Measurements from ENCODE around the gene CCDC154. TPM values are rescaled to one million over a fixed set of nuclear protein-coding genes. Genes with fewer than 3 reads are reported as not detected.

The CCDC154 gene
- polyA plus RNA-seq, 1 donor (not counting 4 experiments of a cell fraction or from before 2014, with no cell fraction given): 0.46 TPM

- Histone ChIP-seq H3K36me3 (ENCODE audit: control insufficient read depth in 2 of 2, extremely low read depth in 1 of 2, insufficient read depth in 2 of 2, low read length in 2 of 2) (no peaks in the 10 kb centered on the region), H3K27ac (ENCODE audit: control insufficient read depth, insufficient read depth, low read length) (no peak within 1 kb of the TSS), H3K4me2 (ENCODE audit: control insufficient read depth, extremely low read depth, insufficient read depth, low read depth, low read length) (no peak within 1 kb of the TSS), H3K27me3 (ENCODE audit: control insufficient read depth, extremely low read depth, insufficient read depth, low read length) (no peaks in the 10 kb centered on the region), H3K9me3 (ENCODE audit: control insufficient read depth, low read depth, low read length) (no peaks in the 10 kb centered on the region), H3K4me3 (ENCODE audit: control insufficient read depth in 2 of 3, extremely low read depth in 1 of 3, insufficient read depth in 2 of 3, low read depth in 1 of 3, low read length in 3 of 3) (no peak within 1 kb of the TSS), H3K9ac (ENCODE audit: control insufficient read depth, extremely low read depth, insufficient read depth, low read length) (no peak within 1 kb of the TSS), H4K20me1 (ENCODE audit: control insufficient read depth, extremely low read depth, insufficient read depth, low read length) (no peaks in the 10 kb centered on the region), H3K9me1 (ENCODE audit: control insufficient read depth, extremely low read depth, insufficient read depth, low read length) (no peaks in the 10 kb centered on the region), H3K4me1 (ENCODE audit: control insufficient read depth, extremely low read depth, insufficient read depth, low read length) (peaks cover 12% of the 10 kb centered on the region), H2AFZ (ENCODE audit: control insufficient read depth, low read length) (no peak within 1 kb of the TSS), H3K79me2 (ENCODE audit: control insufficient read depth, insufficient read depth, low read length) (peaks cover 2% of the 10 kb centered on the region)
- TF ChIP-seq, protein P1, sequence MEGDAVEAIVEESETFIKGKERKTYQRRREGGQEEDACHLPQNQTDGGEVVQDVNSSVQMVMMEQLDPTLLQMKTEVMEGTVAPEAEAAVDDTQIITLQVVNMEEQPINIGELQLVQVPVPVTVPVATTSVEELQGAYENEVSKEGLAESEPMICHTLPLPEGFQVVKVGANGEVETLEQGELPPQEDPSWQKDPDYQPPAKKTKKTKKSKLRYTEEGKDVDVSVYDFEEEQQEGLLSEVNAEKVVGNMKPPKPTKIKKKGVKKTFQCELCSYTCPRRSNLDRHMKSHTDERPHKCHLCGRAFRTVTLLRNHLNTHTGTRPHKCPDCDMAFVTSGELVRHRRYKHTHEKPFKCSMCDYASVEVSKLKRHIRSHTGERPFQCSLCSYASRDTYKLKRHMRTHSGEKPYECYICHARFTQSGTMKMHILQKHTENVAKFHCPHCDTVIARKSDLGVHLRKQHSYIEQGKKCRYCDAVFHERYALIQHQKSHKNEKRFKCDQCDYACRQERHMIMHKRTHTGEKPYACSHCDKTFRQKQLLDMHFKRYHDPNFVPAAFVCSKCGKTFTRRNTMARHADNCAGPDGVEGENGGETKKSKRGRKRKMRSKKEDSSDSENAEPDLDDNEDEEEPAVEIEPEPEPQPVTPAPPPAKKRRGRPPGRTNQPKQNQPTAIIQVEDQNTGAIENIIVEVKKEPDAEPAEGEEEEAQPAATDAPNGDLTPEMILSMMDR (optimal IDR thresholded peaks at IDR 0.05 in 1 of 3, IDR thresholded peaks at IDR 0.05 in 1 of 3, conservative IDR thresholded peaks at IDR 0.05 in 1 of 3; ENCODE audit: extremely low read depth in 1 of 3, insufficient read depth in 2 of 3, low read length in 3 of 3): no peak
- TF ChIP-seq EZH2 (IDR thresholded peaks at IDR 0.05; ENCODE audit: low read length): no peak
- DNase-seq (ENCODE audit: low read depth, low spot score): no peak
- no peak for FAIRE-seq
- dilution Hi-C loops (cut with MboI; ENCODE audit: extremely low pct_ligation_motif_present, low sequenced_read_pairs): no loop called here
These were observed 44.3 kb upstream of the CCDC154 start, which contains the start of gene PTX4 for GRCh38 chr16:1488619-1489018. TSS of gene PTX4 (minus strand) at chr16:1488944. CDS start at chr16:1488909, 35 bp downstream.

GRCh38 chr16:1488054-1488601 is 43.8 kb upstream of the CCDC154 start:
- FAIRE-seq: no peak
- H3K9me3 ChIP-seq (ENCODE audit: control insufficient read depth, low read depth, low read length): no peaks in the 10 kb centered on the region

More at GRCh38 chr16:1488054-1488601, 43.8 kb upstream of the CCDC154 start:
- TF ChIP-seq, protein P1 (optimal IDR thresholded peaks at IDR 0.05 in 1 of 3, IDR thresholded peaks at IDR 0.05 in 1 of 3, conservative IDR thresholded peaks at IDR 0.05 in 1 of 3; ENCODE audit: extremely low read depth in 1 of 3, insufficient read depth in 2 of 3, low read length in 3 of 3): no peak
- TF ChIP-seq EZH2 (IDR thresholded peaks at IDR 0.05; ENCODE audit: low read length): no peak
- H4K20me1 ChIP-seq (ENCODE audit: control insufficient read depth, extremely low read depth, insufficient read depth, low read length): no peaks in the 10 kb centered on the region
- H3K4me3 ChIP-seq (ENCODE audit: control insufficient read depth in 2 of 3, extremely low read depth in 1 of 3, insufficient read depth in 2 of 3, low read depth in 1 of 3, low read length in 3 of 3): no peak overlapping the region
- DNase-seq (ENCODE audit: low read depth, low spot score): no peak
- no peaks in the 10 kb centered on the region for H3K79me2 ChIP-seq (ENCODE audit: control insufficient read depth, insufficient read depth, low read length)
- no peak overlapping the region for H3K27ac ChIP-seq (ENCODE audit: control insufficient read depth, insufficient read depth, low read length)
- dilution Hi-C loops (cut with MboI; ENCODE audit: extremely low pct_ligation_motif_present, low sequenced_read_pairs): no loop called here
- no peaks in the 10 kb centered on the region for H3K27me3 ChIP-seq (ENCODE audit: control insufficient read depth, extremely low read depth, insufficient read depth, low read length)
- H3K36me3 ChIP-seq (ENCODE audit: control insufficient read depth in 2 of 2, extremely low read depth in 1 of 2, insufficient read depth in 2 of 2, low read length in 2 of 2): no peaks in the 10 kb centered on the region
- H3K4me2 ChIP-seq (ENCODE audit: control insufficient read depth, extremely low read depth, insufficient read depth, low read depth, low read length): no peak overlapping the region
- no peaks in the 10 kb centered on the region for H3K9me1 ChIP-seq (ENCODE audit: control insufficient read depth, extremely low read depth, insufficient read depth, low read length)
- no peak overlapping the region for H3K9ac ChIP-seq (ENCODE audit: control insufficient read depth, extremely low read depth, insufficient read depth, low read length)
- peaks cover 12% of the 10 kb centered on the region for H3K4me1 ChIP-seq (ENCODE audit: control insufficient read depth, extremely low read depth, insufficient read depth, low read length)
- H2AFZ ChIP-seq (ENCODE audit: control insufficient read depth, low read length): no peak overlapping the region
